GM18502 (cell line): ENCODE data around the gene GOT1.

Experiments
- ATAC-seq: cut with Tn5 transposase; IDR thresholded peaks from one replicate; pipeline ENCODE4 v1.9.1; 2021; ENCODE audit warnings: mild to moderate bottlenecking; ENCODE audit not compliant: unreplicated experiment, poor library complexity

Gene GOT1

GRCh38 chr10:99366666-99367065 is 63.8 kb downstream of the GOT1 start:
- no peak for ATAC-seq

- no peak for ATAC-seq
Observed at GRCh38 chr10:99365736-99366135, 64.7 kb downstream of the GOT1 start.

GRCh38 chr10:99365311-99365710 is 65.1 kb downstream of the GOT1 start:
- ATAC-seq: no peak

GRCh38 chr10:99364125-99364524 is 66.3 kb downstream of the GOT1 start:
- no peak for ATAC-seq

- no peak for ATAC-seq
Observed at GRCh38 chr10:99360934-99361333, 69.5 kb downstream of the GOT1 start.

GRCh38 chr10:99358101-99358500 is 72.3 kb downstream of the GOT1 start:
- ATAC-seq: no peak

GRCh38 chr10:99357691-99358090 is 72.7 kb downstream of the GOT1 start:
- no peak for ATAC-seq

- no peak for ATAC-seq
Observed at GRCh38 chr10:99353182-99353581, 77.2 kb downstream of the GOT1 start.

GRCh38 chr10:99347672-99348071 is 82.8 kb downstream of the GOT1 start:
- no peak for ATAC-seq
